ENCODE data around the gene NLRP10. TPM values are rescaled to one million over a fixed set of nuclear protein-coding genes. Genes with fewer than 3 reads are reported as not detected.

The NLRP10 gene
- total RNA-seq, 2 donors from 2014 or later, result not detected

- H3K4me3 ChIP-seq, result no peak within 1 kb of the TSS
- TF ChIP-seq CTCF (IDR thresholded peaks at IDR 0.05), result no peak
- no peak for DNase-seq
- H3K9ac ChIP-seq (ENCODE audit: low read depth in 2 of 2, low read length in 2 of 2), result no peak within 1 kb of the TSS
- H3K9me3 ChIP-seq, result no peaks in the 10 kb centered on the region
- H3K27ac ChIP-seq, result no peak within 1 kb of the TSS
- no peaks in the 10 kb centered on the region for H3K36me3 ChIP-seq
- intact Hi-C loops (cut with DNase I), result no loop called here
- no peaks in the 10 kb centered on the region for H3K4me1 ChIP-seq
- H3K27me3 ChIP-seq, result no peaks in the 10 kb centered on the region
These were observed 23.6 kb downstream of the NLRP10 start, which contains the start of gene OR10A3 for GRCh38 chr11:7941608-7942007. Gene OR10A3 (minus strand): TSS chr11:7941708. CDS start chr11:7939520, 2,188 bp downstream.

DNA sequence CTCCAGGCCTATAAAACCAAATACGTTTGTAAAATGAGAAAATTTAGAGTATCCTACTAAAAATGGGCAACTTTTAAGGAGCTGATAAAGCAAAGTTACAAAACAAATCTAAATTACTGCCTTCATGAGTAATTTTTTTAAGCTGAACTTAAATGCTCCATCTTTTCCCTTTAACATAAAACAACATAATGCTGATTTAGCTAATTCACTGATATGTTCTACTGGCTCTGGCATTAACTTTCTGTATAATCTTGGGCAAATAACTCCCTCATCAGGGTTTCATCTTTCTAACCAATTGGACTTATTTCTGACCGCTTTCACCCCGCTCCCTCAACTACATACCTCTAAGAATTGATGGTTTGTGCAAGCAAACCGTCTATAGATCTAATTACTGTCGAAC lies 24.1 kb downstream of the NLRP10 start:
- no peak overlapping the region for H3K9ac ChIP-seq (ENCODE audit: low read depth in 2 of 2, low read length in 2 of 2)
- intact Hi-C loops (cut with DNase I), result no loop called here
- H3K27me3 ChIP-seq, result no peaks in the 10 kb centered on the region
- no peaks in the 10 kb centered on the region for H3K36me3 ChIP-seq
- no peaks in the 10 kb centered on the region for H3K4me1 ChIP-seq
- no peak for DNase-seq
- H3K4me3 ChIP-seq, result no peak overlapping the region
- H3K9me3 ChIP-seq, result no peaks in the 10 kb centered on the region
- no peak for TF ChIP-seq CTCF (IDR thresholded peaks at IDR 0.05)
- no peak overlapping the region for H3K27ac ChIP-seq

- no peak for TF ChIP-seq CTCF (IDR thresholded peaks at IDR 0.05)
- no peak overlapping the region for H3K4me3 ChIP-seq
- peak; percentile 50 for DNase-seq
- H3K9me3 ChIP-seq, result no peaks in the 10 kb centered on the region
- H3K27me3 ChIP-seq, result no peaks in the 10 kb centered on the region
- H3K4me1 ChIP-seq, result no peaks in the 10 kb centered on the region
- intact Hi-C loops (cut with DNase I), result no loop called here
- H3K27ac ChIP-seq, result no peak overlapping the region
- H3K9ac ChIP-seq (ENCODE audit: low read depth in 2 of 2, low read length in 2 of 2), result no peak overlapping the region
- no peaks in the 10 kb centered on the region for H3K36me3 ChIP-seq
These were observed 28.6 kb downstream of the NLRP10 start for GRCh38 chr11:7936615-7937014.

GRCh38 chr11:7931168-7931567 lies 34.1 kb downstream of the NLRP10 start, which contains the start of gene OR10A6:
Gene OR10A6 (minus strand): TSS chr11:7931268. CDS start chr11:7928662, 2,606 bp downstream.
- H3K4me3 ChIP-seq, result no peak within 1 kb of the TSS
- no peak for DNase-seq
- no peak within 1 kb of the TSS for H3K9ac ChIP-seq (ENCODE audit: low read depth in 2 of 2, low read length in 2 of 2)
- intact Hi-C loops (cut with DNase I), result no loop called here
- H3K4me1 ChIP-seq, result no peaks in the 10 kb centered on the region
- no peak for TF ChIP-seq CTCF (IDR thresholded peaks at IDR 0.05)
- no peaks in the 10 kb centered on the region for H3K36me3 ChIP-seq
- no peak within 1 kb of the TSS for H3K27ac ChIP-seq
- no peaks in the 10 kb centered on the region for H3K27me3 ChIP-seq
- no peaks in the 10 kb centered on the region for H3K9me3 ChIP-seq

DNA sequence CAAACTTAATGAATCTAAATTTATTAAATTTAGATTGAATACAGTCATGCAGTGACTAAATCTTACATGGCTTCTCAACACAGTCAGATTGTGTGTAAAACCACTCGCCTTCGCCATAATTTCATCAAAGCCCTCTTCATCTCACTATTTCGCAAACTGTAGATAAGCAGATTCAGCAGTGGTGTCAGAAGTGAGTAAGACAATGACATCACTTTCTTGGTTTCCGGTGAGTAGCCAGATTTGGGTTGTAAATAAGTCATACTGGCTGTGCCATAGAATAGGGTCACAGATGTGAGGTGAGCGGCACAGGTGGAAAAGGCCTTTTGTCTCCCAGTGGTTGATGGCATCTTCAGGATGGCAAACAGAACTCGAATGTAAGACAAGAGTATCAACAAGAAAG lies 37.6 kb downstream of the NLRP10 start:
- Histone ChIP-seq H3K9ac (ENCODE audit: low read depth in 2 of 2, low read length in 2 of 2) (no peak overlapping the region), H3K4me3 (no peak overlapping the region), H3K4me1 (no peaks in the 10 kb centered on the region), H3K27me3 (no peaks in the 10 kb centered on the region), H3K27ac (no peak overlapping the region), H3K36me3 (no peaks in the 10 kb centered on the region), H3K9me3 (no peaks in the 10 kb centered on the region)
- no peak for TF ChIP-seq CTCF (IDR thresholded peaks at IDR 0.05)
- intact Hi-C loops (cut with DNase I), result no loop called here
- DNase-seq, result no peak

All from colonic mucosa (tissue), 4 donors.